Measurements from ENCODE around the gene NEURL1. TPM values are rescaled to one million over a fixed set of nuclear protein-coding genes. Genes with fewer than 3 reads are reported as not detected.

Gene NEURL1
- total RNA-seq, 1 donor from 2014 or later = 0.05 TPM

DNA sequence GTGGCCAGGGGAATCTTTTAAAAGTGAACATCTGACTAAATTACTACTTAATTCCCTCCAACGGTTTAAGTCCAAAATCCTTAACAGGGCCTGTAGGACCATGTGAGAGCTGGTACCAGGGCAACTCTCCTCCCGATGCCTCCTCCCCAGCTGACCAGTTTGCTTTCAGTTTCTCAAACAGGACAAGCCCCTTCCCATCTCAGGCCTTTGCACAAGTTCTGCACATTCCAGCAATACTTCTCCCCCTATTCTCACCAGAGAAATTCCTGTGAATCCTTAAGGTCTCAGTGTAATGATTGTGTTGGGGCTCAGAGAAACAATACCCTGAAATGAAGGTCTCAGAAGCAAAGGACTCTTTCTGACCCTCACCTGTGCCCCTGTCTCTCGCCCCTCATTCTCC, 26.8 kb upstream of the NEURL1 start:
- TF ChIP-seq, protein P1, sequence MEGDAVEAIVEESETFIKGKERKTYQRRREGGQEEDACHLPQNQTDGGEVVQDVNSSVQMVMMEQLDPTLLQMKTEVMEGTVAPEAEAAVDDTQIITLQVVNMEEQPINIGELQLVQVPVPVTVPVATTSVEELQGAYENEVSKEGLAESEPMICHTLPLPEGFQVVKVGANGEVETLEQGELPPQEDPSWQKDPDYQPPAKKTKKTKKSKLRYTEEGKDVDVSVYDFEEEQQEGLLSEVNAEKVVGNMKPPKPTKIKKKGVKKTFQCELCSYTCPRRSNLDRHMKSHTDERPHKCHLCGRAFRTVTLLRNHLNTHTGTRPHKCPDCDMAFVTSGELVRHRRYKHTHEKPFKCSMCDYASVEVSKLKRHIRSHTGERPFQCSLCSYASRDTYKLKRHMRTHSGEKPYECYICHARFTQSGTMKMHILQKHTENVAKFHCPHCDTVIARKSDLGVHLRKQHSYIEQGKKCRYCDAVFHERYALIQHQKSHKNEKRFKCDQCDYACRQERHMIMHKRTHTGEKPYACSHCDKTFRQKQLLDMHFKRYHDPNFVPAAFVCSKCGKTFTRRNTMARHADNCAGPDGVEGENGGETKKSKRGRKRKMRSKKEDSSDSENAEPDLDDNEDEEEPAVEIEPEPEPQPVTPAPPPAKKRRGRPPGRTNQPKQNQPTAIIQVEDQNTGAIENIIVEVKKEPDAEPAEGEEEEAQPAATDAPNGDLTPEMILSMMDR (IDR thresholded peaks at IDR 0.05) = no peak
- H3K4me1 Mint-ChIP-seq (ENCODE audit: low read depth) = peaks cover 11% of the 10 kb centered on the region
- no peaks in the 10 kb centered on the region for H3K36me3 Mint-ChIP-seq (ENCODE audit: low read depth)
- no peak for DNase-seq (ENCODE audit: low spot score)
- peak overlapping the region; percentile 43 for H3K27ac Mint-ChIP-seq (ENCODE audit: unreplicated experiment)
- no peak overlapping the region for H3K4me3 Mint-ChIP-seq (ENCODE audit: unreplicated experiment)
- no peaks in the 10 kb centered on the region for H3K9me3 Mint-ChIP-seq (ENCODE audit: low read depth)
- H3K27me3 Mint-ChIP-seq (ENCODE audit: low read depth) = peaks cover 12% of the 10 kb centered on the region

DNA sequence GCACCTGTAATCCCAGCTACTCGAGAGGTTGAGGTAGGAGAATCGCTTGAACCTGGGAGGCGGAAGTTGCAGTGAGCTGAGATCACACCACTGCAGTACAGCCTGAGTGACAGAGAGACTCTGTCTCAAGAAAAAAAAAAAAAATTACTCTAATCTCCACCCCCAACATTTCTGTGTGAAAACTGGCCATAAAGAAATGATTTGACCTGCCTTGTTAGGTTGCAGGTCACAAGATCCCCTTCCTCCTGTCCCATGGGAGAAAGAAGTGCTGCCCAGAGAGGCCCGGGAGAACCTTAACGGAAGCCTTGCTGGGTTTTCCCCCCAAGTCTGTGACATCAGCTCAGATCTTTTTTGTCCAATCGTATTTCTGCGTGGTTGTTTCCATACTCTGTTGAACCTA, 26.1 kb upstream of the NEURL1 start:
- DNase-seq (ENCODE audit: low spot score) = no peak
- Mint-ChIP-seq H3K9me3 (ENCODE audit: low read depth) (no peaks in the 10 kb centered on the region), H3K4me1 (ENCODE audit: low read depth) (peaks cover 11% of the 10 kb centered on the region), H3K27me3 (ENCODE audit: low read depth) (peaks cover 12% of the 10 kb centered on the region), H3K36me3 (ENCODE audit: low read depth) (no peaks in the 10 kb centered on the region), H3K4me3 (ENCODE audit: unreplicated experiment) (no peak overlapping the region), H3K27ac (ENCODE audit: unreplicated experiment) (no peak overlapping the region)
- TF ChIP-seq, protein P1 (IDR thresholded peaks at IDR 0.05) = no peak

DNA sequence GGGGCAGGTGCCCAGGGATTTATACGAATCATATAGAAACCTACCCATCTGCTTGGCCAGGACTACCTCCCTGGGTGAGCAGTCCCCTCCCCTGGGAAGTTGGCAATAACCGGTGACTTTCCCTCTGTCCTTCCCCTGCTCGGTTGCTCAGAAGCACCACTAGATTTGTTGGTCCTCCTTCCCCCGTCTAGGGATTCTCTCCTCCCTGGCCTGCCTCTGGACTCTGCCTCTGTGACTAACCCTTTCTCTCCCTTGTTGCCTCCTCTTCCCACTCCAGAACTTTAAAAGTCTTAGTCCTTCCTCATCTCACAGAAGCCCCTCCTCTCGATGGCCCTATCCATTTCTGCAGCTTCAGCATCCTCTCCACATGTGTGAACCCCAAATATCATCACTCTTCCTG, 24.3 kb upstream of the NEURL1 start:
- H3K27ac Mint-ChIP-seq (ENCODE audit: unreplicated experiment) = no peak overlapping the region
- no peak overlapping the region for H3K4me3 Mint-ChIP-seq (ENCODE audit: unreplicated experiment)
- no peak for DNase-seq (ENCODE audit: low spot score)

DNA sequence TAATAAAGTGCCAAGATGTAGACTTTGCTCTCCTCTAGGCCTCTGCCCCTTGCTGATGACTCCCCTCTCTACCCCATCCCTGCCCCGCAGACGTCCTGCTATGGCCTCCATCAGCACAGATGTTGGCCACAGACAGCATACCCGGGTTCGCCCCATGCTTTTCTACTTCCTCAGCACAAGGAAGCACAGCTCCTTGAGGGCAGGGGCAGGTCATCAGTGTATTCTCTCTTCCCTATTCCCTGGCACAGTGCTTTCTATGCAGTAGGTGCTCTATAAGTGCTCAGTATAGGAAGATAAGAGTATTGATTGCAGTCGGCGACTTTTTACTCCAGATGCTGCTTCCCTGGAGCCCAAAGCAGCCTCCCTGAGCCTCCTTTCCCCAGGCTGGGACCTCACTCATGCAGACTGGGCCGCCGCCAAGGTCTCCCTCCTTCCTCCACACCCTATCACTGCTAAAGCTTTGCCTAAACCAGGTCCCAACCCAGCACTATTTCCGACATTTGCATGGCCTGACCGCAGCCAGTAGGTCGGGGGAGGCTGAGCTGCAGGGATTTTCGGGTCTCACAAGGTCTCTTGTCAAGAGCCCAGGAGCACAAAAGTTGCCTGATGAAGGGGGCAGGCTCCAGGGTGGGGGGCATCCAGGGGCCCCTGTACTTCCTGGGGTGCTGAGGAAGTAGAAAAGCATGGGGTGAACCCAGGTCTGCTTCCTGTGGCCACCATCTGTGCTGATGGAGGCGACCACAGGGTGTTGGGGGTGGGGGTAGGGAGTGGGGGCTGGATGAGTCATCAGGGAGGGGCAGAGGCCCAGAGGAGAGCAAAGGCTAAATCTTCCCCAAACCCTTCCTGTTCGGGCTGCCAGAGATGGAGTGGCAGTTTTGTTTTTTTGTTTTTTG, 22.5 kb upstream of the NEURL1 start:
- H3K4me3 Mint-ChIP-seq (ENCODE audit: unreplicated experiment) = no peak overlapping the region
- no peaks in the 10 kb centered on the region for H3K36me3 Mint-ChIP-seq (ENCODE audit: low read depth)
- H3K27ac Mint-ChIP-seq (ENCODE audit: unreplicated experiment) = peak overlapping the region; percentile 2
- peaks cover 11% of the 10 kb centered on the region for H3K4me1 Mint-ChIP-seq (ENCODE audit: low read depth)
- TF ChIP-seq, protein P1 (IDR thresholded peaks at IDR 0.05) = no peak
- H3K27me3 Mint-ChIP-seq (ENCODE audit: low read depth) = peaks cover 15% of the 10 kb centered on the region
- no peak for DNase-seq (ENCODE audit: low spot score)
- H3K9me3 Mint-ChIP-seq (ENCODE audit: low read depth) = no peaks in the 10 kb centered on the region

More for the DNA sequence above, 24.3 kb upstream of the NEURL1 start:
- Mint-ChIP-seq H3K27me3 (ENCODE audit: low read depth) (peaks cover 12% of the 10 kb centered on the region), H3K4me1 (ENCODE audit: low read depth) (peaks cover 11% of the 10 kb centered on the region), H3K36me3 (ENCODE audit: low read depth) (no peaks in the 10 kb centered on the region), H3K9me3 (ENCODE audit: low read depth) (no peaks in the 10 kb centered on the region)
- TF ChIP-seq, protein P1 (IDR thresholded peaks at IDR 0.05) = no peak

DNA sequence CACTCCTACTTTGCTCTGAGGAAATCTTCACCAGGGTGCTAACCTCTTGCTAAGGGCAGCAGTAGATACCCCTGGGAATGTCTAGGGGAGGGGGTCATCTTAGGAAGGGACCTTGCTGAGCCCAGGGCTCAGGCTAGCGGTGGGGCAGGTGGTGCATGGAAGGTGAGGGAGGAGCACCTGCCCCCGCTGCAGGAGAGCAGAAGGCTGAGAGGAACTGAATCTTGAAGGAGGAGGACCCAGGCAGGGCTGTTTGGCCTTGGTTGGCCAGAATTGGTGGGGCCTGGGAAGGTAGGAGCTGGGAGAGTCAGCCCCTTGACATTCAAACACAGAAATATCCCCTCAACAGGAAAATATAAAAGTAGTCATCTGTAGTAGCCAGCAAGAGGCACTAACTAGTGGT, 21.5 kb upstream of the NEURL1 start:
- H3K9me3 Mint-ChIP-seq (ENCODE audit: low read depth) = no peaks in the 10 kb centered on the region
- TF ChIP-seq, protein P1 (IDR thresholded peaks at IDR 0.05) = no peak
- peaks cover 15% of the 10 kb centered on the region for H3K27me3 Mint-ChIP-seq (ENCODE audit: low read depth)
- no peak overlapping the region for H3K27ac Mint-ChIP-seq (ENCODE audit: unreplicated experiment)
- no peak overlapping the region for H3K4me3 Mint-ChIP-seq (ENCODE audit: unreplicated experiment)
- no peaks in the 10 kb centered on the region for H3K36me3 Mint-ChIP-seq (ENCODE audit: low read depth)
- H3K4me1 Mint-ChIP-seq (ENCODE audit: low read depth) = peaks cover 3% of the 10 kb centered on the region
- no peak for DNase-seq (ENCODE audit: low spot score)

Measured in chondrocyte (in vitro differentiated cells).